WTC11 (cell line): ENCODE results near the gene OGDH. TPM values are rescaled to one million over a fixed set of nuclear protein-coding genes. Genes with fewer than 3 reads are reported as not detected.
"Not testable (repeated sequence)": the region's sequence is repeated elsewhere in the genome, so short reads cannot be mapped to it uniquely, and the experiment has no call there.

Source experiments
- ATAC-seq: fragments of 200-7000 bp; cut with Tn5 transposase; 2 replicates; pipeline ENCODE4 v1.10.0; 2021; ENCODE audit warnings: mild to moderate bottlenecking, moderate library complexity
- CTCF ChIA-PET: fragments of 300-600 bp; sonication (Branson Sonifier 250); formaldehyde crosslinking; loops from one replicate; lab custom pipeline; 2021; ENCODE audit warnings: antibody characterized with exemption; lab: Charles Lee
- POLR2A ChIA-PET: fragments of 350-600 bp; sonication (Branson Sonifier 250); formaldehyde crosslinking; loops from one replicate; lab custom pipeline; 2021; ENCODE audit warnings: antibody characterized with exemption; lab: Charles Lee
- DNase-seq: peaks from one replicate; pipeline ENCODE4 v3.0.0; 2021; ENCODE audit warnings: low spot score
- H3K27ac Mint-ChIP-seq: 2 replicates; pipeline ENCODE4 v1.8.0; 2021; ENCODE audit warnings: mixed read lengths
- H3K27me3 Mint-ChIP-seq: 2 replicates; pipeline ENCODE4 v1.8.0; 2021; ENCODE audit warnings: low read depth, mild to moderate bottlenecking, moderate library complexity, mixed read lengths
- H3K36me3 Mint-ChIP-seq: 2 replicates; pipeline ENCODE4 v1.8.0; 2021; ENCODE audit warnings: mixed read lengths
- H3K4me1 Mint-ChIP-seq: 2 replicates; pipeline ENCODE4 v1.8.0; 2022; ENCODE audit warnings: mixed read lengths
- H3K4me3 Mint-ChIP-seq: 2 replicates; pipeline ENCODE4 v1.8.0; 2021; ENCODE audit warnings: mild to moderate bottlenecking, moderate library complexity, mixed read lengths
- H3K9me3 Mint-ChIP-seq: 2 replicates; pipeline ENCODE4 v1.8.0; 2021; ENCODE audit warnings: mixed read lengths
- ZNF416 ChIP-seq: fragments of 250-450 bp; sonication (Bioruptor Pico); IDR thresholded peaks from 2 replicates; pipeline ENCODE4 v1.9.0; 2021; ENCODE audit warnings: mild to moderate bottlenecking, inconsistent platforms
- total RNA-seq: library from RNA; stranded (reverse); gene quantifications from 3 replicates; pipeline ENCODE4 v1.2.3, GENCODE V29; 2021
- TF ChIP-seq, protein P1 (sequence below): sonication (generic); formaldehyde crosslinking; conservative IDR thresholded peaks from 2 replicates; pipeline ENCODE4 v1.8.1; 2023; ENCODE audit warnings: mild to moderate bottlenecking, low read depth, missing genetic modification reagents, moderate library complexity
- TF ChIP-seq, protein P2 (sequence below): sonication (generic); formaldehyde crosslinking; IDR thresholded peaks from 2 replicates; pipeline ENCODE4 v1.8.1; 2023; ENCODE audit warnings: mild to moderate bottlenecking, missing genetic modification reagents
- TF ChIP-seq, protein P3 (sequence below): sonication (generic); formaldehyde crosslinking; IDR thresholded peaks from 2 replicates; pipeline ENCODE4 v1.8.0; 2022; ENCODE audit warnings: mild to moderate bottlenecking, missing genetic modification reagents
- TF ChIP-seq, protein P4 (sequence below): sonication (generic); formaldehyde crosslinking; IDR thresholded peaks from 2 replicates; pipeline ENCODE4 v1.8.0; 2022; ENCODE audit warnings: missing genetic modification reagents
- TF ChIP-seq, protein P5 (sequence below): sonication (generic); formaldehyde crosslinking; IDR thresholded peaks from 2 replicates; pipeline ENCODE4 v1.8.0; 2023; ENCODE audit warnings: missing genetic modification reagents
- TF ChIP-seq, protein P6 (sequence below): sonication (generic); formaldehyde crosslinking; IDR thresholded peaks from 2 replicates; pipeline ENCODE4 v1.8.0; 2023; ENCODE audit warnings: mild to moderate bottlenecking, missing genetic modification reagents

The OGDH gene
- total RNA-seq, 1 experiment from 2014 or later = 79.6 TPM

DNA sequence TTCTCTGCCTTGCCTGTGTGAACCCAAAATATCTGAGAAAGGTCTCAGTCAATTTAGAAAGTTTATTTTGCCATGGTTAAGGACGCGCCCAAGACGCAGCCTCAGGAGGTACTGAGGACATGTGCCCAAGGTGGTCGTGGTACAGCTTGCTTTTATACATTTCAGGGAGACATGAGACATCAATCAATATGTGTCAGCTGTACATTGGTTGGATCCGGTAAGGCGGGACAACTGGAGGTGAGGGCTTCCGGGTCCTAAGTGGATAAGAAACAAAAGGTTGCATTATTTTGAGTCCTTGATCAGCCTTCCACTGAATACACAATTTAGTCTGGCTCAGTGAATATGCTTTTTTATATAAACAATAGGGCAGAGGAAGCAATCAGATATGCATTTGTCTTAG, 119.8 kb downstream of the OGDH start:
- H3K27ac Mint-ChIP-seq, H3K4me1 Mint-ChIP-seq, H3K36me3 Mint-ChIP-seq, DNase-seq, H3K27me3 Mint-ChIP-seq, POLR2A ChIA-PET, H3K4me3 Mint-ChIP-seq, H3K9me3 Mint-ChIP-seq: not testable (repeated sequence)
- CTCF ChIA-PET = interaction anchor here (0.6 kb wide), 1 partner anchor 17 kb away, joined by 3 read pairs; no protein-coding TSS in a partner anchor
- ATAC-seq = peak; percentile 56

DNA sequence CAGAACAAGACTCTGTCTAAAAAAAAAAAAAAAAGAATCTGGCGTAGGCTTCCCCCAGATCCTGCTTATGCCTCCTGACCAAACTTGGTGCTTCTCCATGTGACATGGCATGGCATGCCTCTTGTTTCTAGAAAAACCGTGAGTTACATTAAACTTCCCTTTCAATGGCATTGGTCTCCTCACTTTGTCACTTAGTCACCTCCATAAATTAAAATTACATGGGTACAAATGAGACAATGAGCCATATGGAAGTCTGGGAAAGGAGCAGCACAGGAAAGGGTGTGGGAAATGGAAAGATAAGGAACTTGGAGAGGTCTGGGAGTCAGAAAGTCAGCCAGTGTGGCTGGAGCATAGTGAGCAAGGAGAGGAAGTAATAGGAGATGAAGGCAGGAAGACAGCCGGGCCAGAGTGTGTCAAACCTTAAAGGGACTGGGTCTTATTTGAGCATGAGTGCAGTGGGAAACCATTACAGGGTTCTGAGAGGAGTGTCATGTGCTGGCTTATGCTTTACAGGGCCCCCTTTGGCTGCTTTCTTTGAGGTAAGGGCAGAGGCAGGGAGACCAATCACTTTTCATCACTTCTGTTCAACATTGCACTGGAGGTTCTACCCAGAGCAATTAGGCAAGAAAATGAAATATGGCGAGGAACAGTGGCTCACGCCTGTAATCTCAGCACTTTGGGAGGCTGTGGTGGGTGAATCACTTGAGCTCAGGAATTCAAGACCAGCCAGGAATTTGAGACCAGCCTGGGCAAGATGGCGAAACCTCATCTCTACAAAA, 120.9 kb downstream of the OGDH start:
- DNase-seq = no peak
- Mint-ChIP-seq H3K27ac (no peak overlapping the region), H3K9me3 (peaks cover 4% of the 10 kb centered on the region; the same call in 1 of the 2 replicates), H3K36me3 (no peaks in the 10 kb centered on the region), H3K4me1 (0 out of 2 replicates have a peak, but pooled peaks cover 2% of the 10 kb centered on the region), H3K4me3 (no peak overlapping the region), H3K27me3 (no peaks in the 10 kb centered on the region; the same call in 1 of the 2 replicates)
- ChIA-PET POLR2A (no interaction called here), CTCF (no interaction called here)
- peak; percentile 36; the same call in 1 of the 2 replicates for ATAC-seq
- TF ChIP-seq, protein P1, sequence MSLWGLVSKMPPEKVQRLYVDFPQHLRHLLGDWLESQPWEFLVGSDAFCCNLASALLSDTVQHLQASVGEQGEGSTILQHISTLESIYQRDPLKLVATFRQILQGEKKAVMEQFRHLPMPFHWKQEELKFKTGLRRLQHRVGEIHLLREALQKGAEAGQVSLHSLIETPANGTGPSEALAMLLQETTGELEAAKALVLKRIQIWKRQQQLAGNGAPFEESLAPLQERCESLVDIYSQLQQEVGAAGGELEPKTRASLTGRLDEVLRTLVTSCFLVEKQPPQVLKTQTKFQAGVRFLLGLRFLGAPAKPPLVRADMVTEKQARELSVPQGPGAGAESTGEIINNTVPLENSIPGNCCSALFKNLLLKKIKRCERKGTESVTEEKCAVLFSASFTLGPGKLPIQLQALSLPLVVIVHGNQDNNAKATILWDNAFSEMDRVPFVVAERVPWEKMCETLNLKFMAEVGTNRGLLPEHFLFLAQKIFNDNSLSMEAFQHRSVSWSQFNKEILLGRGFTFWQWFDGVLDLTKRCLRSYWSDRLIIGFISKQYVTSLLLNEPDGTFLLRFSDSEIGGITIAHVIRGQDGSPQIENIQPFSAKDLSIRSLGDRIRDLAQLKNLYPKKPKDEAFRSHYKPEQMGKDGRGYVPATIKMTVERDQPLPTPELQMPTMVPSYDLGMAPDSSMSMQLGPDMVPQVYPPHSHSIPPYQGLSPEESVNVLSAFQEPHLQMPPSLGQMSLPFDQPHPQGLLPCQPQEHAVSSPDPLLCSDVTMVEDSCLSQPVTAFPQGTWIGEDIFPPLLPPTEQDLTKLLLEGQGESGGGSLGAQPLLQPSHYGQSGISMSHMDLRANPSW = no peak
- TF ChIP-seq, protein P2, sequence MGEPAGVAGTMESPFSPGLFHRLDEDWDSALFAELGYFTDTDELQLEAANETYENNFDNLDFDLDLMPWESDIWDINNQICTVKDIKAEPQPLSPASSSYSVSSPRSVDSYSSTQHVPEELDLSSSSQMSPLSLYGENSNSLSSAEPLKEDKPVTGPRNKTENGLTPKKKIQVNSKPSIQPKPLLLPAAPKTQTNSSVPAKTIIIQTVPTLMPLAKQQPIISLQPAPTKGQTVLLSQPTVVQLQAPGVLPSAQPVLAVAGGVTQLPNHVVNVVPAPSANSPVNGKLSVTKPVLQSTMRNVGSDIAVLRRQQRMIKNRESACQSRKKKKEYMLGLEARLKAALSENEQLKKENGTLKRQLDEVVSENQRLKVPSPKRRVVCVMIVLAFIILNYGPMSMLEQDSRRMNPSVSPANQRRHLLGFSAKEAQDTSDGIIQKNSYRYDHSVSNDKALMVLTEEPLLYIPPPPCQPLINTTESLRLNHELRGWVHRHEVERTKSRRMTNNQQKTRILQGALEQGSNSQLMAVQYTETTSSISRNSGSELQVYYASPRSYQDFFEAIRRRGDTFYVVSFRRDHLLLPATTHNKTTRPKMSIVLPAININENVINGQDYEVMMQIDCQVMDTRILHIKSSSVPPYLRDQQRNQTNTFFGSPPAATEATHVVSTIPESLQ (CRISPR knock-in tag) = no peak
- TF ChIP-seq, protein P3, sequence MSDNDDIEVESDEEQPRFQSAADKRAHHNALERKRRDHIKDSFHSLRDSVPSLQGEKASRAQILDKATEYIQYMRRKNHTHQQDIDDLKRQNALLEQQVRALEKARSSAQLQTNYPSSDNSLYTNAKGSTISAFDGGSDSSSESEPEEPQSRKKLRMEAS (CRISPR knock-in tag) = no peak
- TF ChIP-seq, protein P4, sequence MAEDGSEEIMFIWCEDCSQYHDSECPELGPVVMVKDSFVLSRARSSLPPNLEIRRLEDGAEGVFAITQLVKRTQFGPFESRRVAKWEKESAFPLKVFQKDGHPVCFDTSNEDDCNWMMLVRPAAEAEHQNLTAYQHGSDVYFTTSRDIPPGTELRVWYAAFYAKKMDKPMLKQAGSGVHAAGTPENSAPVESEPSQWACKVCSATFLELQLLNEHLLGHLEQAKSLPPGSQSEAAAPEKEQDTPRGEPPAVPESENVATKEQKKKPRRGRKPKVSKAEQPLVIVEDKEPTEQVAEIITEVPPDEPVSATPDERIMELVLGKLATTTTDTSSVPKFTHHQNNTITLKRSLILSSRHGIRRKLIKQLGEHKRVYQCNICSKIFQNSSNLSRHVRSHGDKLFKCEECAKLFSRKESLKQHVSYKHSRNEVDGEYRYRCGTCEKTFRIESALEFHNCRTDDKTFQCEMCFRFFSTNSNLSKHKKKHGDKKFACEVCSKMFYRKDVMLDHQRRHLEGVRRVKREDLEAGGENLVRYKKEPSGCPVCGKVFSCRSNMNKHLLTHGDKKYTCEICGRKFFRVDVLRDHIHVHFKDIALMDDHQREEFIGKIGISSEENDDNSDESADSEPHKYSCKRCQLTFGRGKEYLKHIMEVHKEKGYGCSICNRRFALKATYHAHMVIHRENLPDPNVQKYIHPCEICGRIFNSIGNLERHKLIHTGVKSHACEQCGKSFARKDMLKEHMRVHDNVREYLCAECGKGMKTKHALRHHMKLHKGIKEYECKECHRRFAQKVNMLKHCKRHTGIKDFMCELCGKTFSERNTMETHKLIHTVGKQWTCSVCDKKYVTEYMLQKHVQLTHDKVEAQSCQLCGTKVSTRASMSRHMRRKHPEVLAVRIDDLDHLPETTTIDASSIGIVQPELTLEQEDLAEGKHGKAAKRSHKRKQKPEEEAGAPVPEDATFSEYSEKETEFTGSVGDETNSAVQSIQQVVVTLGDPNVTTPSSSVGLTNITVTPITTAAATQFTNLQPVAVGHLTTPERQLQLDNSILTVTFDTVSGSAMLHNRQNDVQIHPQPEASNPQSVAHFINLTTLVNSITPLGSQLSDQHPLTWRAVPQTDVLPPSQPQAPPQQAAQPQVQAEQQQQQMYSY (CRISPR knock-in tag) = no peak
- no peak for TF ChIP-seq ZNF416 (CRISPR knock-in tag)
- TF ChIP-seq, protein P5, sequence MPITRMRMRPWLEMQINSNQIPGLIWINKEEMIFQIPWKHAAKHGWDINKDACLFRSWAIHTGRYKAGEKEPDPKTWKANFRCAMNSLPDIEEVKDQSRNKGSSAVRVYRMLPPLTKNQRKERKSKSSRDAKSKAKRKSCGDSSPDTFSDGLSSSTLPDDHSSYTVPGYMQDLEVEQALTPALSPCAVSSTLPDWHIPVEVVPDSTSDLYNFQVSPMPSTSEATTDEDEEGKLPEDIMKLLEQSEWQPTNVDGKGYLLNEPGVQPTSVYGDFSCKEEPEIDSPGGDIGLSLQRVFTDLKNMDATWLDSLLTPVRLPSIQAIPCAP (CRISPR knock-in tag) = no peak
- TF ChIP-seq, protein P6, sequence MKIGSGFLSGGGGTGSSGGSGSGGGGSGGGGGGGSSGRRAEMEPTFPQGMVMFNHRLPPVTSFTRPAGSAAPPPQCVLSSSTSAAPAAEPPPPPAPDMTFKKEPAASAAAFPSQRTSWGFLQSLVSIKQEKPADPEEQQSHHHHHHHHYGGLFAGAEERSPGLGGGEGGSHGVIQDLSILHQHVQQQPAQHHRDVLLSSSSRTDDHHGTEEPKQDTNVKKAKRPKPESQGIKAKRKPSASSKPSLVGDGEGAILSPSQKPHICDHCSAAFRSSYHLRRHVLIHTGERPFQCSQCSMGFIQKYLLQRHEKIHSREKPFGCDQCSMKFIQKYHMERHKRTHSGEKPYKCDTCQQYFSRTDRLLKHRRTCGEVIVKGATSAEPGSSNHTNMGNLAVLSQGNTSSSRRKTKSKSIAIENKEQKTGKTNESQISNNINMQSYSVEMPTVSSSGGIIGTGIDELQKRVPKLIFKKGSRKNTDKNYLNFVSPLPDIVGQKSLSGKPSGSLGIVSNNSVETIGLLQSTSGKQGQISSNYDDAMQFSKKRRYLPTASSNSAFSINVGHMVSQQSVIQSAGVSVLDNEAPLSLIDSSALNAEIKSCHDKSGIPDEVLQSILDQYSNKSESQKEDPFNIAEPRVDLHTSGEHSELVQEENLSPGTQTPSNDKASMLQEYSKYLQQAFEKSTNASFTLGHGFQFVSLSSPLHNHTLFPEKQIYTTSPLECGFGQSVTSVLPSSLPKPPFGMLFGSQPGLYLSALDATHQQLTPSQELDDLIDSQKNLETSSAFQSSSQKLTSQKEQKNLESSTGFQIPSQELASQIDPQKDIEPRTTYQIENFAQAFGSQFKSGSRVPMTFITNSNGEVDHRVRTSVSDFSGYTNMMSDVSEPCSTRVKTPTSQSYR (CRISPR knock-in tag) = no peak
